Neuronal stem cell (in vitro differentiated cells): ENCODE measurements around the gene CDC42BPA.
A peak's percentile ranks its signal among the peaks of the same experiment; 100 is the strongest.

Experiments used
- DNase-seq: peaks from one replicate; pipeline ENCODE4 v3.0.0-alpha.2; 2013; ENCODE audit warnings: low spot score
- H2AFZ ChIP-seq: one replicate; pipeline ENCODE4 v1.6.1; 2013; ENCODE audit warnings: mild to moderate bottlenecking, low read length, inconsistent platforms
- H2AK5ac ChIP-seq: 2 replicates; pipeline ENCODE4 v1.6.1; 2013; ENCODE audit warnings: low read depth, mild to moderate bottlenecking, inconsistent platforms, low read length, moderate library complexity, mixed read lengths
- H2BK120ac ChIP-seq: 2 replicates; pipeline ENCODE4 v1.6.1; 2013; ENCODE audit warnings: low read depth, mild to moderate bottlenecking, inconsistent platforms, low read length, moderate library complexity, mixed read lengths
- H2BK12ac ChIP-seq: one replicate; pipeline ENCODE4 v1.6.1; 2013; ENCODE audit warnings: low read length, inconsistent platforms
- H2BK15ac ChIP-seq: 2 replicates; pipeline ENCODE4 v1.6.1; 2013; ENCODE audit warnings: mild to moderate bottlenecking, low read length, inconsistent platforms, mixed read lengths
- H2BK5ac ChIP-seq: one replicate; pipeline ENCODE4 v1.6.1; 2013; ENCODE audit warnings: inconsistent platforms, mild to moderate bottlenecking, low read length, moderate library complexity
- H3K14ac ChIP-seq: one replicate; pipeline ENCODE4 v1.6.1; 2013; ENCODE audit warnings: low read length, inconsistent platforms
- H3K18ac ChIP-seq: 2 replicates; pipeline ENCODE4 v1.6.1; 2013; ENCODE audit warnings: low read length, inconsistent platforms
- H3K23ac ChIP-seq: 2 replicates; pipeline ENCODE4 v1.6.1; 2013; ENCODE audit warnings: low read depth, mild to moderate bottlenecking, mixed read lengths, low read length, inconsistent platforms; ENCODE audit not compliant: poor library complexity
- H3K27ac ChIP-seq: replicated peaks from 3 replicates; pipeline ENCODE4 v1.5.1; 2013; ENCODE audit warnings: low read length, inconsistent platforms
- H3K27me3 ChIP-seq, 3 experiments: 2 replicates each; pipeline ENCODE4 v1.6.1; 2013; ENCODE audit warnings: low read length in 3 of 3, mild to moderate bottlenecking in 2 of 3, inconsistent platforms in 1 of 3, low read depth in 1 of 3, mixed read lengths in 1 of 3, moderate library complexity in 1 of 3; ENCODE audit not compliant: control insufficient read depth in 3 of 3, insufficient read depth in 3 of 3
- H3K36me3 ChIP-seq, 2 donors: replicated peaks in 1 of 2; 2 replicates each; pipeline ENCODE4 v1.6.1; 2013; ENCODE audit warnings: low read length in 2 of 2; ENCODE audit not compliant: control insufficient read depth in 2 of 2, insufficient read depth in 2 of 2
- H3K4ac ChIP-seq: 2 replicates; pipeline ENCODE4 v1.6.1; 2013; ENCODE audit warnings: inconsistent platforms, mild to moderate bottlenecking, low read length, moderate library complexity
- H3K4me1 ChIP-seq, 2 donors: 1 replicate in 1 of 2; 2 replicates in 1 of 2; pipeline ENCODE4 v1.6.1; 2013; ENCODE audit warnings: low read length in 2 of 2, low read depth in 1 of 2; ENCODE audit not compliant: control insufficient read depth in 2 of 2, insufficient read depth in 1 of 2
- H3K4me2 ChIP-seq: one replicate; pipeline ENCODE4 v1.6.1; 2013; ENCODE audit warnings: mild to moderate bottlenecking, low read length, inconsistent platforms; ENCODE audit not compliant: insufficient read depth, poor library complexity, severe bottlenecking
- H3K4me3 ChIP-seq, 2 donors: 2 replicates each; pipeline ENCODE4 v1.5.1; 2013; ENCODE audit warnings: low read length in 2 of 2, mild to moderate bottlenecking in 2 of 2, inconsistent platforms in 1 of 2, moderate library complexity in 1 of 2
- H3K79me1 ChIP-seq: one replicate; pipeline ENCODE4 v1.6.1; 2013; ENCODE audit warnings: low read depth, mild to moderate bottlenecking, inconsistent platforms, low read length, moderate library complexity
- H3K9ac ChIP-seq: one replicate; pipeline ENCODE4 v1.6.1; 2013; ENCODE audit warnings: mild to moderate bottlenecking, low read depth, low read length, inconsistent platforms; ENCODE audit not compliant: poor library complexity
- H3K9me3 ChIP-seq, 2 donors: replicated peaks in 1 of 2; 2 replicates each; pipeline versions ENCODE3 to v1.6.1; 2013; ENCODE audit warnings: low read length in 2 of 2, mild to moderate bottlenecking in 2 of 2, inconsistent platforms in 1 of 2, low read depth in 1 of 2, mixed read lengths in 1 of 2, moderate library complexity in 1 of 2; ENCODE audit not compliant: control insufficient read depth in 2 of 2, insufficient read depth in 1 of 2
- H4K8ac ChIP-seq: one replicate; pipeline ENCODE4 v1.6.1; 2013; ENCODE audit warnings: low read depth, mild to moderate bottlenecking, inconsistent platforms, low read length, moderate library complexity
- H4K91ac ChIP-seq: one replicate; pipeline ENCODE4 v1.6.1; 2013; ENCODE audit warnings: low read length, low read depth, mild to moderate bottlenecking, inconsistent platforms; ENCODE audit not compliant: poor library complexity
- WGBS, 2 donors: extraction: QIAGEN DNeasy Blood & Tissue Kit; methylation state at CpG; one replicate each; pipeline ENCODE4 v1.1.7; 2013; ENCODE audit warnings: missing lambda C conversion rate in 2 of 2, mixed read lengths in 1 of 2; ENCODE audit not compliant: insufficient read length in 2 of 2, insufficient replicate concordance in 1 of 2; ENCODE audit errors: extremely low coverage in 2 of 2; 5-methylcytosine and 5-hydroxymethylcytosine counted together

CDC42BPA gene

GRCh38 chr1:226954337-226954736, 364.0 kb downstream of the CDC42BPA start:
- H2BK15ac ChIP-seq: no peak overlapping the region
- H3K4me2 ChIP-seq: no peak overlapping the region
- H2BK5ac ChIP-seq: no peak overlapping the region
- no peaks in the 10 kb centered on the region for H3K36me3 ChIP-seq
- no peak overlapping the region for H2AFZ ChIP-seq
- H2AK5ac ChIP-seq: no peak overlapping the region
- H3K79me1 ChIP-seq: peaks cover 5% of the 10 kb centered on the region
- no peak overlapping the region for H4K8ac ChIP-seq
- no peak overlapping the region for H3K9ac ChIP-seq
- H4K91ac ChIP-seq: no peak overlapping the region
- no peaks in the 10 kb centered on the region for H3K9me3 ChIP-seq
- H3K27me3 ChIP-seq: no peaks in the 10 kb centered on the region
- H3K4me3 ChIP-seq: no peak overlapping the region
- no peak for DNase-seq
- no peak overlapping the region for H3K23ac ChIP-seq
- H2BK120ac ChIP-seq: no peak overlapping the region
- no peak overlapping the region for H2BK12ac ChIP-seq
- WGBS, 2 donors: no CpG with 5 or more reads among the region's 6 CpGs
- H3K18ac ChIP-seq: no peak overlapping the region
- no peak overlapping the region for H3K14ac ChIP-seq
- H3K4me1 ChIP-seq: peaks cover 1 to 3% of the 10 kb centered on the region in 2 donors
- H3K27ac ChIP-seq: no peak overlapping the region
- no peak overlapping the region for H3K4ac ChIP-seq

- H3K27me3 ChIP-seq: no peaks in the 10 kb centered on the region
- H3K4me2 ChIP-seq: no peak overlapping the region
- no peak overlapping the region for H3K27ac ChIP-seq
- H4K8ac ChIP-seq: no peak overlapping the region
- no peak overlapping the region for H3K23ac ChIP-seq
- no peak overlapping the region for H2BK120ac ChIP-seq
- H2BK5ac ChIP-seq: no peak overlapping the region
- H2AFZ ChIP-seq: no peak overlapping the region
- H3K9ac ChIP-seq: no peak overlapping the region
- H3K18ac ChIP-seq: no peak overlapping the region
- no CpG with 5 or more reads among the region's 11 CpGs for WGBS, 2 donors
- H3K14ac ChIP-seq: peak overlapping the region; percentile 8
- no peak overlapping the region for H3K4me3 ChIP-seq
- no peak overlapping the region for H2BK12ac ChIP-seq
- peaks cover 5% of the 10 kb centered on the region for H3K79me1 ChIP-seq
- H3K4me1 ChIP-seq: peaks cover 1 to 3% of the 10 kb centered on the region in 2 donors
- no peak overlapping the region for H3K4ac ChIP-seq
- no peak overlapping the region for H4K91ac ChIP-seq
- no peaks in the 10 kb centered on the region for H3K36me3 ChIP-seq
- no peak overlapping the region for H2AK5ac ChIP-seq
- H2BK15ac ChIP-seq: no peak overlapping the region
- H3K9me3 ChIP-seq: no peaks in the 10 kb centered on the region
- no peak for DNase-seq
These were observed 365.0 kb downstream of the CDC42BPA start for GRCh38 chr1:226953175-226953800.

DNA sequence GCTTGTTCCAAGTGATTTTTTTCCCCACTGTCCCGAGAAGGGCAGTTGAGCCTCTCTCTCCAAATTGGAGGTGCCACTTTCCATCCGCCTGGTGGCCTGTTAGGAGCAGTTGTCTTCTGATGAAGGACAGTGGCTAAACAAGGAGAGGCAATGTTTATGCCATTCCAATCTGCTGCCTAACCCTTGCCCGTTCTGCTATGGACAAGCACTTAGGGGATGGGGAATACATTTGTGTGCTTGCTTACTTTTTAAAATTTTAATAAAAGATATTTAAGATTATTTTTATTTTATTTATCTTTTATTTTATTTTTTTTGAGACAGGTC, 366.2 kb downstream of the CDC42BPA start:
- H3K36me3 ChIP-seq: no peaks in the 10 kb centered on the region
- H2BK15ac ChIP-seq: no peak overlapping the region
- H2BK5ac ChIP-seq: no peak overlapping the region
- no peaks in the 10 kb centered on the region for H3K27me3 ChIP-seq
- no peak overlapping the region for H2BK12ac ChIP-seq
- no CpG with 5 or more reads among the region's 3 CpGs for WGBS, 2 donors
- peak overlapping the region; percentile 57 for H3K18ac ChIP-seq
- no peak overlapping the region for H3K27ac ChIP-seq
- no peak overlapping the region for H3K4me3 ChIP-seq
- H3K79me1 ChIP-seq: peaks cover 5% of the 10 kb centered on the region
- no peak overlapping the region for H2BK120ac ChIP-seq
- H4K91ac ChIP-seq: no peak overlapping the region
- H3K4me2 ChIP-seq: no peak overlapping the region
- H2AFZ ChIP-seq: no peak overlapping the region
- no peak overlapping the region for H3K23ac ChIP-seq
- H4K8ac ChIP-seq: no peak overlapping the region
- H3K9ac ChIP-seq: no peak overlapping the region
- H2AK5ac ChIP-seq: no peak overlapping the region
- H3K14ac ChIP-seq: no peak overlapping the region
- peaks cover 1 to 3% of the 10 kb centered on the region in 2 donors for H3K4me1 ChIP-seq
- H3K9me3 ChIP-seq: peaks cover 2 to 6% of the 10 kb centered on the region in 2 donors
- DNase-seq: no peak
- H3K4ac ChIP-seq: no peak overlapping the region

GRCh38 chr1:226951286-226952117, 366.8 kb downstream of the CDC42BPA start:
- Histone ChIP-seq H3K27me3 (no peaks in the 10 kb centered on the region), H2BK5ac (no peak overlapping the region), H3K23ac (no peak overlapping the region), H2AFZ (no peak overlapping the region), H2BK120ac (no peak overlapping the region), H3K4me2 (no peak overlapping the region), H3K18ac (peak overlapping the region; percentile 57), H3K9me3 (peaks cover 2 to 6% of the 10 kb centered on the region in 2 donors), H3K27ac (no peak overlapping the region), H4K8ac (no peak overlapping the region), H3K4ac (no peak overlapping the region), H3K4me3 (peak overlapping the region in 1 of 2 donors; percentile 20), H2BK15ac (no peak overlapping the region), H3K4me1 (peaks cover 1 to 3% of the 10 kb centered on the region in 2 donors), H3K9ac (no peak overlapping the region), H2AK5ac (no peak overlapping the region), H4K91ac (no peak overlapping the region), H3K79me1 (peaks cover 4% of the 10 kb centered on the region), H3K14ac (no peak overlapping the region), H2BK12ac (no peak overlapping the region), H3K36me3 (no peaks in the 10 kb centered on the region)
- DNase-seq: no peak
- no CpG with 5 or more reads among the region's 12 CpGs for WGBS, 2 donors
